Measurements from ENCODE around the gene UACA.

DNA sequence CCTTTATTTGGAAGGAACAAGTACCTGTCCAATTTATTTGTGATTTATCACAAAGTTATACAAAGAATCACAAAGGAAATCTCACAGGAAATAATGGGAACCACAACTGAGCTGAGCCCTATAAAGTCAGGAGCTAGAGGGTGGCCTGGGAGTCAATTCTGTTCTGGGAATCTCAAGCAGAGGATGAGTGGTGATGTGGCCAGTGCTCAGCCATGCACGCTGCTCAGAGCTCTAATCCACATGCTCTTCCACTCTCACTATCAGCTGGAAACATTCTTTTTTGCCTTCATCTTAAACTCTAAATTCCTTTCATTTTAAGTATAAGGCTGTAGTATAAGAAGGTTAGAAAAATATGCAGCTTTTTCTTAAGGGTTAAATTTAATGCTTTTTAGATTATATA, 36.6 kb downstream of the UACA start:
- TF ChIP-seq, protein P1, sequence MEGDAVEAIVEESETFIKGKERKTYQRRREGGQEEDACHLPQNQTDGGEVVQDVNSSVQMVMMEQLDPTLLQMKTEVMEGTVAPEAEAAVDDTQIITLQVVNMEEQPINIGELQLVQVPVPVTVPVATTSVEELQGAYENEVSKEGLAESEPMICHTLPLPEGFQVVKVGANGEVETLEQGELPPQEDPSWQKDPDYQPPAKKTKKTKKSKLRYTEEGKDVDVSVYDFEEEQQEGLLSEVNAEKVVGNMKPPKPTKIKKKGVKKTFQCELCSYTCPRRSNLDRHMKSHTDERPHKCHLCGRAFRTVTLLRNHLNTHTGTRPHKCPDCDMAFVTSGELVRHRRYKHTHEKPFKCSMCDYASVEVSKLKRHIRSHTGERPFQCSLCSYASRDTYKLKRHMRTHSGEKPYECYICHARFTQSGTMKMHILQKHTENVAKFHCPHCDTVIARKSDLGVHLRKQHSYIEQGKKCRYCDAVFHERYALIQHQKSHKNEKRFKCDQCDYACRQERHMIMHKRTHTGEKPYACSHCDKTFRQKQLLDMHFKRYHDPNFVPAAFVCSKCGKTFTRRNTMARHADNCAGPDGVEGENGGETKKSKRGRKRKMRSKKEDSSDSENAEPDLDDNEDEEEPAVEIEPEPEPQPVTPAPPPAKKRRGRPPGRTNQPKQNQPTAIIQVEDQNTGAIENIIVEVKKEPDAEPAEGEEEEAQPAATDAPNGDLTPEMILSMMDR (optimal IDR thresholded peaks at IDR 0.05 in 1 of 3, IDR thresholded peaks at IDR 0.05 in 1 of 3, conservative IDR thresholded peaks at IDR 0.05 in 1 of 3; ENCODE audit: extremely low read depth in 1 of 3, insufficient read depth in 2 of 3, low read length in 3 of 3) = no peak
- TF ChIP-seq EZH2 (IDR thresholded peaks at IDR 0.05; ENCODE audit: low read length) = no peak
